GM13976 (cell line): ENCODE data around the gene BCL3.
A peak's percentile ranks its signal among the peaks of the same experiment; 100 is the strongest.

Source experiments
- DNase-seq: peaks from one replicate; pipeline ENCODE4 v3.0.0; 2012; ENCODE audit warnings: low spot score
- in situ Hi-C: fragments of 300-500 bp; cut with MboI; formaldehyde crosslinking; loops from one replicate; pipeline ENCODE4 v1.12.0; 2022; ENCODE audit warnings: low sequenced_read_pairs, mixed read lengths, inconsistent platforms; ENCODE audit not compliant: unreplicated experiment
- TF ChIP-seq, protein P1 (sequence below): IDR thresholded peaks from 2 replicates; pipeline ENCODE4 v1.5.1; 2012; ENCODE audit warnings: borderline replicate concordance, mild to moderate bottlenecking; ENCODE audit not compliant: insufficient read depth; ENCODE audit errors: extremely low read depth, missing control alignments, control extremely low read depth

Gene BCL3

GRCh38 chr19:44753626-44753931 lies 5.1 kb downstream of the BCL3 start:
- TF ChIP-seq, protein P1, sequence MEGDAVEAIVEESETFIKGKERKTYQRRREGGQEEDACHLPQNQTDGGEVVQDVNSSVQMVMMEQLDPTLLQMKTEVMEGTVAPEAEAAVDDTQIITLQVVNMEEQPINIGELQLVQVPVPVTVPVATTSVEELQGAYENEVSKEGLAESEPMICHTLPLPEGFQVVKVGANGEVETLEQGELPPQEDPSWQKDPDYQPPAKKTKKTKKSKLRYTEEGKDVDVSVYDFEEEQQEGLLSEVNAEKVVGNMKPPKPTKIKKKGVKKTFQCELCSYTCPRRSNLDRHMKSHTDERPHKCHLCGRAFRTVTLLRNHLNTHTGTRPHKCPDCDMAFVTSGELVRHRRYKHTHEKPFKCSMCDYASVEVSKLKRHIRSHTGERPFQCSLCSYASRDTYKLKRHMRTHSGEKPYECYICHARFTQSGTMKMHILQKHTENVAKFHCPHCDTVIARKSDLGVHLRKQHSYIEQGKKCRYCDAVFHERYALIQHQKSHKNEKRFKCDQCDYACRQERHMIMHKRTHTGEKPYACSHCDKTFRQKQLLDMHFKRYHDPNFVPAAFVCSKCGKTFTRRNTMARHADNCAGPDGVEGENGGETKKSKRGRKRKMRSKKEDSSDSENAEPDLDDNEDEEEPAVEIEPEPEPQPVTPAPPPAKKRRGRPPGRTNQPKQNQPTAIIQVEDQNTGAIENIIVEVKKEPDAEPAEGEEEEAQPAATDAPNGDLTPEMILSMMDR: no peak
- no peak for DNase-seq
- in situ Hi-C loops: no loop called here

GRCh38 chr19:44753932-44754749 lies 5.6 kb downstream of the BCL3 start:
- in situ Hi-C loops: no loop called here
- TF ChIP-seq, protein P1: no peak
- peak; percentile 84 for DNase-seq

GRCh38 chr19:44754750-44755080 lies 6.2 kb downstream of the BCL3 start:
- no peak for DNase-seq
- TF ChIP-seq, protein P1: no peak
- in situ Hi-C loops: no loop called here

DNA sequence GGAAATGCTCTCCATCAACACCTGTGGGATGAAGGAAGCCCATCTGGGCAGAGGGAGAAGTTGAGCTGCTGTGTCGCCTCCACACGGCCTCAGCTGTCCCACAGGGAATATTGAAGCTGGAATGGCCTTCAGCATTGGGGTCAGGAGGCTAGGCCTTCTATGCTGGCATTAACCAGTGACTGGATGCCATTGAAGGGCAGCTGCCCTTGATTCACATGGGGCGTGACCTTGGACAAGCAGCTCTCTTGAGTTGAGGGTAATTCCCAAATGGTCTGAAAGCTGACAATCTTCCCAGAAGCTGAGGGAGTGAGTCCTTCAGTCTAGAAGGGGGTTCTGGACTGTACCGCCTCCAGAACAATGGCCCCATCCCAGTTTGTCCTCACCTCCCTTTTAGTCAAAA lies 6.7 kb downstream of the BCL3 start:
- in situ Hi-C loops: no loop called here
- DNase-seq: no peak
- TF ChIP-seq, protein P1: no peak

DNA sequence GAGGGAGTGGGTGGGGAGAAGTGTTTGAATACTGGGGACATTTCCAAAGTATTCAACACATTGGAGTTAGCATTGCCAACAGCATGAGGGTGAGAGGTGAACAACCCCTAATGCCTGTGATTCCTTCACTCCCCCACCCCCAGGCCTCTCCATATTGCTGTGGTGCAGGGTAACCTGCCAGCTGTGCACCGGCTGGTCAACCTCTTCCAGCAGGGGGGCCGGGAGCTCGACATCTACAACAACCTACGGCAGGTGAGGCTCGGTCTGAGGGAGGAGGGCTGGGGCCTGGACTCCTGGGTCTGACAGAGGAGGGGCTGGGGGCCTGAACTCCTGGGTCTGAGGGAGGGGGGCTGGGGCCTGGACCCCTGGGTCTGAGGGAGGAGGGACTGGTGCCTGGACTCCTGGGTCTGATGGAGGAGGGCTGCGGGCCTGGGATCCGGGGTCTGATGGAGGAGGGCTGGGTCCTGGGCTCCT lies 7.6 kb downstream of the BCL3 start:
- in situ Hi-C loops: no loop called here
- no peak for DNase-seq
- TF ChIP-seq, protein P1: no peak

DNA sequence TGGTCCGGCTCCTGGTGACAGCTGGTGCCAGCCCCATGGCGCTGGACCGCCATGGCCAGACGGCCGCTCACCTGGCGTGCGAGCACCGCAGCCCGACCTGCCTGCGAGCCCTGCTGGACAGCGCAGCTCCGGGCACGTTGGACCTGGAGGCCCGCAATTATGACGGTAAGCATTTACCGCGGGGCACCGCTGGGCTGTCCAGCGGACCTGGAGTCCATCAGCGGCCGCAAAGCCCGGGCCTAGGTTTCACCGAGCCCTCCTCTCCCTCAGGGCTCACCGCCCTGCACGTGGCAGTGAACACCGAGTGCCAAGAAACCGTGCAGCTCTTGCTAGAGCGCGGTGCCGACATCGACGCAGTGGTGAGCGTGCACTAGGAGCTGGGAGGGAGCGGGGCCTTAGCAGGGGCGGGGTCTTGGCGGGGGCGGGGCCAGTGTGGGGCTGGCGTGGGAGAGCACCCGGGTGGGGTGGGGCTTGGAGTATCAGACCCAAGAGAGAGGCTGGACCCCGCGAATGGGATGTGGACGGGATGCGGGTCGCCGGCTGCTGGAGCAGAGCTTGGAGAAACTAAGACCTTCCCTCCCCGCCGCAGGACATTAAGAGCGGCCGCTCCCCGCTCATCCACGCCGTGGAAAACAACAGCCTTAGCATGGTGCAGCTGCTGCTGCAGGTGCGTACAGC lies 8.7 kb downstream of the BCL3 start:
- DNase-seq: no peak
- in situ Hi-C loops: no loop called here
- TF ChIP-seq, protein P1: no peak
